Naive B cell (primary cell): ENCODE results near the gene SCD. TPM values are rescaled to one million over a fixed set of nuclear protein-coding genes. Genes with fewer than 3 reads are reported as not detected.

Source experiments
- ATAC-seq, 2 donors: fragments of 150-1000 bp; cut with Tn5 transposase; 2 replicates each; pipeline ENCODE4 v1.10.0; 2021; ENCODE audit warnings: low read depth in 2 of 2, mild to moderate bottlenecking in 2 of 2, moderate library complexity in 2 of 2
- DNase-seq: peaks from one replicate; pipeline ENCODE4 v3.0.0; 2022
- H3K27ac Mint-ChIP-seq, 6 donors: one replicate each; pipeline ENCODE4 v1.8.0; 2020 to 2022; ENCODE audit warnings: mild to moderate bottlenecking in 6 of 6, mixed read lengths in 6 of 6, moderate library complexity in 5 of 6, inconsistent platforms in 2 of 6
- H3K27me3 Mint-ChIP-seq, 3 donors: one replicate each; pipeline ENCODE4 v1.8.0; 2021 to 2022; ENCODE audit warnings: mixed read lengths in 3 of 3, mild to moderate bottlenecking in 1 of 3
- H3K36me3 Mint-ChIP-seq, 2 donors: one replicate each; pipeline ENCODE4 v1.8.0; 2020 to 2022; ENCODE audit warnings: mixed read lengths in 2 of 2, inconsistent platforms in 1 of 2, mild to moderate bottlenecking in 1 of 2
- H3K4me1 Mint-ChIP-seq, 3 donors: one replicate each; pipeline ENCODE4 v1.8.0; 2020 to 2022; ENCODE audit warnings: mixed read lengths in 3 of 3, inconsistent platforms in 1 of 3, mild to moderate bottlenecking in 1 of 3, moderate library complexity in 1 of 3
- H3K4me3 Mint-ChIP-seq, 8 donors: one replicate each; pipeline ENCODE4 v1.8.0; 2020 to 2022; ENCODE audit warnings: mild to moderate bottlenecking in 8 of 8, mixed read lengths in 8 of 8, moderate library complexity in 8 of 8, inconsistent platforms in 2 of 8
- H3K9me3 Mint-ChIP-seq, 7 donors: one replicate each; pipeline ENCODE4 v1.8.0; 2020 to 2022; ENCODE audit warnings: mixed read lengths in 7 of 7, mild to moderate bottlenecking in 5 of 7, inconsistent platforms in 2 of 7, moderate library complexity in 1 of 7
- polyA plus RNA-seq, 6 donors: library from polyadenylated mRNA; unstranded; fragments of 300-500 nt; fragmentation: Illumina TruSeq; gene quantifications; one replicate each; pipeline ENCODE4 v1.2.3, GENCODE V29; 2021; ENCODE audit warnings: low read depth in 6 of 6

SCD gene
- polyA plus RNA-seq, 6 donors from 2014 or later, result 1.7 to 8.3 (median 4.2) TPM

DNA sequence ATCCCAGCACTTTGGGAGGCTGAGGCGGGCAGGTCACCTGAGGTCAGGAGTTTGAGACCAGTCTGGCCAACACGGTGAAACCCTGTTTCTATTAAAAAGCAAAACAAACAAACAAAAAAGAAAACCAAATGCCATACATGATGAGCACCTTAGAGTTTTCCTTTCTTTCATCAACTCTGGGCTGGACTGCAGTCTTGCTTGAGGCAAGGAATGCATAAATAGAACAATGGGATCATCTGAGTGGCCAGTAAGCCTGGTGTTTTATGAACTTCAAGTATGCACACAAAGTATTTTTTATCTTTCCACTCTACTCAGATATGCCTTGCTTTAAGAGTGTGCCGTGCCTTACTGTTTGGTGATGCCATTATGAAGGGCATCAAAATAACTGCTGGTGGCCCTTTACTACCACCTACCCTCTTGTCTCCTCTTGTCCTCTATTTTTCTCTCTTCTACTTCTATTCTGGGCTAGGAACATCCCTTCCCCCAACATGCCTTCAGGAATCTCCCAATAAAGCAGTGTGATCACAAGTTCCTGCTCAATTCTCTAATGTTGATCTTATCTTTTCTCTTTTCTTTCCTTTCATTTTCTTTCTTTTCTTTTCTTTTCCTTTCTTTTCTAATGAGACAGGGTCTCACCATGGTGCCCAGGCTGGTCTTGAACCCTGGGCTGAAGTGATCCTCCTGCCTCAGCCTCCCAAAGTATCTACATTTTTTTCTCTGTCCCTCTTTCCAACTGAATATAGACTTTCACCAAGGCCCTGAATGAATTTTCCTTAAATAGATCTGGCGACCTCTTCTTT lies 10.2 kb downstream of the SCD start:
- H3K4me1 Mint-ChIP-seq, result no peaks in the 10 kb centered on the region
- H3K4me3 Mint-ChIP-seq, result no peak overlapping the region
- H3K36me3 Mint-ChIP-seq, result peaks cover 40 to 47% of the 10 kb centered on the region in 2 donors
- peak overlapping the region in 2 of 6 donors; percentile 15 to 49 for H3K27ac Mint-ChIP-seq
- ATAC-seq (no peak), DNase-seq (no peak)
- no peaks in the 10 kb centered on the region for H3K9me3 Mint-ChIP-seq
- H3K27me3 Mint-ChIP-seq, result no peaks in the 10 kb centered on the region

GRCh38 chr10:100359030-100359432 lies 12.0 kb downstream of the SCD start:
- Mint-ChIP-seq H3K9me3 (no peaks in the 10 kb centered on the region), H3K4me1 (no peaks in the 10 kb centered on the region), H3K4me3 (peak overlapping the region in 1 of 8 donors; percentile 59), H3K27ac (peak overlapping the region in 4 of 6 donors; percentile 11 to 52 (median 18)), H3K27me3 (no peaks in the 10 kb centered on the region), H3K36me3 (peaks cover 40 to 43% of the 10 kb centered on the region in 2 donors)
- DNase-seq (no peak), ATAC-seq (no peak)

- H3K4me3 Mint-ChIP-seq, result no peak overlapping the region
- no peaks in the 10 kb centered on the region for H3K27me3 Mint-ChIP-seq
- peaks cover 40 to 43% of the 10 kb centered on the region in 2 donors for H3K36me3 Mint-ChIP-seq
- H3K27ac Mint-ChIP-seq, result no peak overlapping the region
- H3K4me1 Mint-ChIP-seq, result no peaks in the 10 kb centered on the region
- DNase-seq (no peak), ATAC-seq (no peak)
- no peaks in the 10 kb centered on the region for H3K9me3 Mint-ChIP-seq
Observed at GRCh38 chr10:100359529-100360150, 12.6 kb downstream of the SCD start.

GRCh38 chr10:100360234-100360633 lies 13.2 kb downstream of the SCD start:
- Mint-ChIP-seq H3K4me3 (no peak overlapping the region), H3K4me1 (no peaks in the 10 kb centered on the region), H3K27ac (no peak overlapping the region), H3K9me3 (no peaks in the 10 kb centered on the region), H3K27me3 (no peaks in the 10 kb centered on the region), H3K36me3 (peaks cover 36 to 37% of the 10 kb centered on the region in 2 donors)
- ATAC-seq (no peak), DNase-seq (no peak)

DNA sequence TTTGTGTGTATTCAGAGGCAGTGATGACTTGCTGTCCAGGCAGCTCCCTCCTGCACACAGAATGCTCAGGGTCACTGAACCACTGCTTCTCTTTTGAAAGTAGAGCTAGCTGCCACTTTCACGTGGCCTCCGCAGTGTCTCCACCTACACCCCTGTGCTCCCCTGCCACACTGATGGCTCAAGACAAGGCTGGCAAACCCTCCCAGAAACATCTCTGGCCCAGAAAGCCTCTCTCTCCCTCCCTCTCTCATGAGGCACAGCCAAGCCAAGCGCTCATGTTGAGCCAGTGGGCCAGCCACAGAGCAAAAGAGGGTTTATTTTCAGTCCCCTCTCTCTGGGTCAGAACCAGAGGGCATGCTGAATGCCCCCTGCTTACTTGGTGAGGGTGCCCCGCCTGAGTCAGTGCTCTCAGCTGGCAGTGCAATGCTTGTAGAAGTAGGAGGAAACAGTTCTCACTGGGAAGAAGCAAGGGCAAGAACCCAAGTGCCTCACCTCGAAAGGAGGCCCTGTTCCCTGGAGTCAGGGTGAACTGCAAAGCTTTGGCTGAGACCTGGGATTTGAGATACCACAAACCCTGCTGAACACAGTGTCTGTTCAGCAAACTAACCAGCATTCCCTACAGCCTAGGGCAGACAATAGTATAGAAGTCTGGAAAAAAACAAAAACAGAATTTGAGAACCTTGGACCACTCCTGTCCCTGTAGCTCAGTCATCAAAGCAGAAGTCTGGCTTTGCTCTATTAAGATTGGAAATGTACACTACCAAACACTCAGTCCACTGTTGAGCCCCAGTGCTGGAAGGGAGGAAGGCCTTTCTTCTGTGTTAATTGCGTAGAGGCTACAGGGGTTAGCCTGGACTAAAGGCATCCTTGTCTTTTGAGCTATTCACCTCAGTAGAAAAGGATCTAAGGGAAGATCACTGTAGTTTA lies 15.8 kb downstream of the SCD start:
- Mint-ChIP-seq H3K27ac (no peak overlapping the region), H3K9me3 (peaks cover 0 to 2% (median 0%) of the 10 kb centered on the region in 7 donors), H3K27me3 (peaks cover 0 to 4% (median 0%) of the 10 kb centered on the region in 3 donors), H3K4me3 (no peak overlapping the region), H3K36me3 (peaks cover 23 to 31% of the 10 kb centered on the region in 2 donors), H3K4me1 (peaks cover 2 to 8% (median 4%) of the 10 kb centered on the region in 3 donors)
- DNase-seq, result no peak
- no peak for ATAC-seq

- ATAC-seq, result no peak
- DNase-seq, result no peak
- Mint-ChIP-seq H3K4me1 (peaks cover 2 to 8% (median 4%) of the 10 kb centered on the region in 3 donors), H3K27me3 (peaks cover 0 to 4% (median 0%) of the 10 kb centered on the region in 3 donors), H3K27ac (no peak overlapping the region), H3K4me3 (no peak overlapping the region), H3K36me3 (peaks cover 22 to 27% of the 10 kb centered on the region in 2 donors), H3K9me3 (peaks cover 0 to 2% (median 0%) of the 10 kb centered on the region in 7 donors)
Observed at GRCh38 chr10:100364175-100364574, 17.1 kb downstream of the SCD start.

GRCh38 chr10:100364735-100365391 lies 17.8 kb downstream of the SCD start:
- peaks cover 19 to 22% of the 10 kb centered on the region in 2 donors for H3K36me3 Mint-ChIP-seq
- no peak overlapping the region for H3K4me3 Mint-ChIP-seq
- DNase-seq (no peak), ATAC-seq (no peak)
- H3K9me3 Mint-ChIP-seq, result peaks cover 0 to 2% (median 0%) of the 10 kb centered on the region in 7 donors
- peaks cover 2 to 8% (median 4%) of the 10 kb centered on the region in 3 donors for H3K4me1 Mint-ChIP-seq
- H3K27me3 Mint-ChIP-seq, result peaks cover 0 to 4% (median 0%) of the 10 kb centered on the region in 3 donors
- H3K27ac Mint-ChIP-seq, result no peak overlapping the region

DNA sequence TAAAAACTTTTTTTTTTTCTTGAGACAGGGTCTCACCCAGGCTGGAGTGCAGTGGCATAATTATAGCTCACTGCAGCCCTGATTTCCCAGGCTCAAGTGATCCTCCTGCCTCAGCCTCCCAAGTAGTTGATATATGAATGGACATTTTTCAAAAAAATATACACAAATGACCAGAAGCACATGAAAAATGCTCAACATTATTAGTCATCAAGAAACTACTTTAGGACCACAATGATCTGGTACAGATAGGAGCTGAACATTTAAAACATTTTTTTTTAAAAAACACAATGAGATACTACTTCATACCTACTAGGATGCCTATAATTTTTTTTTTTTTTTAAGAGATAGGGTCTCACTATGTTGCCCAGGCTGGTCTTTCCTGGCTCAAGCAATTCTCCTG lies 21.7 kb downstream of the SCD start:
- Mint-ChIP-seq H3K27me3 (peaks cover 0 to 4% (median 0%) of the 10 kb centered on the region in 3 donors), H3K4me3 (no peak overlapping the region), H3K27ac (no peak overlapping the region), H3K36me3 (no peaks in the 10 kb centered on the region), H3K4me1 (peaks cover 15 to 21% (median 18%) of the 10 kb centered on the region in 3 donors), H3K9me3 (peaks cover 0 to 2% (median 0%) of the 10 kb centered on the region in 7 donors)
- DNase-seq, result no peak
- ATAC-seq, result no peak

DNA sequence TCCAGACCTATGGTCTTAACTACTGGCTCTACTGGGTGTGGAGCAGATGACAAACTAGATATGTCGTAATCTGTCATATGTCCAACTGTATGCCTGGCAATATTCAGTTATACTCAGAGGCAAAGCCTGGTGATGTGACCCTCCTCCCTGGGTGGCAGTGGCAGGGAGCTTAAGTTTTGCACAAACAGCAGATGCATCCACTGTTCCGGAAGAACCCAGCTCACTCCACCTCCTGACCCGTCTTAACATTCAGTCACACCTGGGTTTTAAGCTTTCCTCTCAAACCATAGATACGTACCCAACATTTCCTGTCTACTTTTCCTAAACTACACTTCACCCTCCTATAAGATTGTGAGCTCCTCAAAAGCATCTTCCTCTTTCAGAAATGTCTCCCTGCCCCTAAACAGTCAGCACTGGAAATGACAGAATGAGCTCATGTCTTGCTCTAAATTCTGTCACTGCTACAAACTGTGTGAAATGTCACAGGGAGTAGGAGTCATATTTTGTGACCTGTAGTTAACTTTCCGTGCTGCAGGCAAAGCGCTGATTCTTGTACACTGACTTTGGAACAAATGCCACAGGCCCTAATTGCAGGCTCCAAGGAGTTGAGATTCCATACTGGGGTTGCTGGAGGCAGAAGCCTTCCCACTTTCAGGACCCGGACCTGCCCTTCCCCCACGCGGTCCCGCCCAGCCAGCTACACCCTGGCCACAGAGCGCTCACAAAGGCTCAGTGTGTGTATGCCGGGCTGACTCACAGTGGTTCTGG lies 23.9 kb downstream of the SCD start:
- peak overlapping the region; percentile 9 to 83 (median 76) for H3K27ac Mint-ChIP-seq
- peak; percentile 24 to 27 for ATAC-seq
- DNase-seq, result peak; percentile 48
- H3K4me1 Mint-ChIP-seq, result peaks cover 15 to 21% (median 20%) of the 10 kb centered on the region in 3 donors
- peaks cover 0 to 2% (median 0%) of the 10 kb centered on the region in 7 donors for H3K9me3 Mint-ChIP-seq
- peaks cover 0 to 4% (median 0%) of the 10 kb centered on the region in 3 donors for H3K27me3 Mint-ChIP-seq
- H3K4me3 Mint-ChIP-seq, result peak overlapping the region in 6 of 8 donors; percentile 5 to 48 (median 20)
- no peaks in the 10 kb centered on the region for H3K36me3 Mint-ChIP-seq

DNA sequence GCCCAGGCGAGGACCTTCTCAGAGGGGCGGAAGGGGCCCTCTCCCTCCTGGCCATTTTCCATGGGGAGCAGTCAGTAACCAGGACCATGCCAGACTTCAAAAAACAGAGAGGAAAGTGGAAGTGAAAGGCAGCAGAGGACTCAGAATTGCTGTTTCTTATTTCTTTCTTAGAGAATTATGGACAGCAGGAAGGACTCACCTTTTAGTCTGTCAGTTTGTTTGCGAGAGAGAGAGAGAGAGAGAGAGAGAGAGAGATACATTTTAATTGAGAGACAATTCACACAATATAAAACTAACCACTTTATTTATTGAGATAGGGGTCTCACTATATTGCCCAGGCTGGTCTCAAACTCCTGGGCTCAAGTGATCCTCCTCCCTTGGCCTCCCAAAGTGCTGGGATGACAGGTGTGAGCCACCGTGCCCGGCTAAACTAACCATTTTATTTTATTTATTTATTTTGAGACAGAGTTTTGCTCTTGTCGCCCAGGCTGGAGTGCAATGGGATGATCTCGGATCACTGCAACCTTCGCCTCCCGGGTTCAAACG lies 24.5 kb downstream of the SCD start:
- H3K4me3 Mint-ChIP-seq, result peak overlapping the region in 6 of 8 donors; percentile 5 to 74 (median 19)
- H3K9me3 Mint-ChIP-seq, result peaks cover 0 to 2% (median 0%) of the 10 kb centered on the region in 7 donors
- H3K27me3 Mint-ChIP-seq, result peaks cover 0 to 4% (median 0%) of the 10 kb centered on the region in 3 donors
- DNase-seq (no peak), ATAC-seq (no peak)
- H3K4me1 Mint-ChIP-seq, result peaks cover 13 to 23% (median 21%) of the 10 kb centered on the region in 3 donors
- no peaks in the 10 kb centered on the region for H3K36me3 Mint-ChIP-seq
- peak overlapping the region; percentile 9 to 83 (median 70) for H3K27ac Mint-ChIP-seq

- Mint-ChIP-seq H3K4me3 (peak overlapping the region in 1 of 8 donors; percentile 62), H3K4me1 (peaks cover 15 to 30% (median 22%) of the 10 kb centered on the region in 3 donors), H3K27me3 (no peaks in the 10 kb centered on the region), H3K9me3 (no peaks in the 10 kb centered on the region), H3K27ac (no peak overlapping the region), H3K36me3 (no peaks in the 10 kb centered on the region)
- ATAC-seq (no peak), DNase-seq (no peak)
Observed at GRCh38 chr10:100372415-100373297, 25.6 kb downstream of the SCD start.
